SK-N-SH (cell line): ENCODE measurements around the gene SSUH2. TPM values are rescaled to one million over a fixed set of nuclear protein-coding genes. Genes with fewer than 3 reads are reported as not detected.
"Not testable (repeated sequence)": the region's sequence is repeated elsewhere in the genome, so short reads cannot be mapped to it uniquely, and the experiment has no call there.

Source experiments
- CTCF ChIA-PET: fragments of 300-600, 350-600 bp; formaldehyde crosslinking; extraction: SDS; loops from one replicate; lab custom pipeline; 2021; lab: Yijun Ruan, JAX
- POLR2A ChIA-PET: fragments of 350-600 bp; sonication (Branson Sonifier 250); formaldehyde crosslinking; extraction: SDS; loops from one replicate; lab custom pipeline; 2020; ENCODE audit warnings: antibody characterized with exemption, inconsistent platforms; lab: Yijun Ruan, JAX
- DNase-seq: peaks from one replicate; pipeline ENCODE4 v3.0.0; 2012
- H2AFZ ChIP-seq: fragments of 200-600 bp; sonication (generic); 2 replicates; pipeline ENCODE4 v1.8.1; 2016; ENCODE audit warnings: antibody characterized with exemption, mild to moderate bottlenecking, low read depth
- H3F3A ChIP-seq: fragments of 200-600 bp; sonication (generic); replicated peaks from 2 replicates; pipeline ENCODE3; 2016; ENCODE audit warnings: antibody characterized with exemption, mild to moderate bottlenecking; ENCODE audit not compliant: insufficient read depth
- H3K27ac ChIP-seq, 2 experiments: fragments of 200-500 bp in 1 of 2; fragments of 200-600 bp in 1 of 2; sonication (Bioruptor generic) in 1 of 2; sonication (generic), shearing (Covaris generic) in 1 of 2; 2 replicates each; pipeline versions ENCODE4 v1.5.1 to v1.6.1; 2014 to 2016; ENCODE audit warnings: low read depth in 2 of 2, inconsistent platforms in 1 of 2, low read length in 1 of 2, mild to moderate bottlenecking in 1 of 2, mixed read lengths in 1 of 2
- H3K27me3 ChIP-seq: fragments of 200-600 bp; sonication (generic), shearing (Covaris generic); 2 replicates; pipeline ENCODE4 v1.6.1; 2016; ENCODE audit warnings: mixed run types; ENCODE audit not compliant: insufficient read depth
- H3K36me3 ChIP-seq, 2 experiments: fragments of 200-500 bp in 1 of 2; fragments of 200-600 bp in 1 of 2; sonication (Bioruptor generic) in 1 of 2; sonication (generic) in 1 of 2; replicated peaks in 1 of 2; 2 replicates each; pipeline versions ENCODE3 to v1.5.1; 2014 to 2016; ENCODE audit warnings: low read length in 1 of 2, mild to moderate bottlenecking in 1 of 2; ENCODE audit not compliant: insufficient read depth in 2 of 2, control insufficient read depth in 1 of 2
- H3K4me1 ChIP-seq, 2 experiments: fragments of 200-500 bp in 1 of 2; fragments of 200-600 bp in 1 of 2; sonication (Bioruptor generic) in 1 of 2; sonication (generic), shearing (Covaris generic) in 1 of 2; 2 replicates each; pipeline versions ENCODE4 v1.5.1 to v1.6.1; 2014 to 2016; ENCODE audit warnings: low read depth in 1 of 2, low read length in 1 of 2, mixed run types in 1 of 2; ENCODE audit not compliant: insufficient read depth in 2 of 2, control insufficient read depth in 1 of 2
- H3K4me2 ChIP-seq: fragments of 200-600 bp; sonication (generic), shearing (Covaris generic); 2 replicates; pipeline ENCODE4 v1.6.1; 2017; ENCODE audit warnings: mixed run types
- H3K4me3 ChIP-seq, 2 experiments: fragments of 200-500 bp in 1 of 2; fragments of 200-600 bp in 1 of 2; sonication (Bioruptor generic) in 1 of 2; sonication (generic), shearing (Covaris generic) in 1 of 2; 2 replicates each; pipeline versions ENCODE4 v1.5.1 to v1.8.1; 2014 to 2016; ENCODE audit warnings: low read depth in 2 of 2, inconsistent platforms in 1 of 2, low read length in 1 of 2, mild to moderate bottlenecking in 1 of 2, mixed read lengths in 1 of 2, moderate library complexity in 1 of 2
- H3K79me2 ChIP-seq: fragments of 200-600 bp; sonication (generic); 2 replicates; pipeline ENCODE4 v1.8.1; 2017; ENCODE audit warnings: mild to moderate bottlenecking; ENCODE audit not compliant: insufficient read depth
- H3K9ac ChIP-seq: fragments of 200-600 bp; sonication (generic); 2 replicates; pipeline ENCODE4 v1.6.1; 2017; ENCODE audit warnings: mixed run types
- H3K9me2 ChIP-seq: fragments of 200-600 bp; sonication (generic); 2 replicates; pipeline ENCODE4 v1.6.1; 2017; ENCODE audit warnings: mixed run types
- H3K9me3 ChIP-seq: fragments of 200-600 bp; sonication (generic); 2 replicates; pipeline ENCODE4 v1.6.1; 2017; ENCODE audit warnings: mixed run types, mild to moderate bottlenecking, moderate library complexity
- H4K20me1 ChIP-seq: fragments of 200-600 bp; sonication (generic); 2 replicates; pipeline ENCODE4 v1.6.1; 2017; ENCODE audit warnings: mild to moderate bottlenecking, mixed run types; ENCODE audit not compliant: insufficient read depth
- EP300 ChIP-seq, 2 experiments: IDR thresholded peaks; 2 replicates each; pipeline versions ENCODE4 v1.4.0 to v1.6.1; 2012; ENCODE audit warnings: borderline replicate concordance in 1 of 2, low read depth in 1 of 2, low read length in 1 of 2
- FOSL2 ChIP-seq: IDR thresholded peaks from 2 replicates; pipeline ENCODE4 v1.4.0; 2012; ENCODE audit warnings: low read depth, mild to moderate bottlenecking, moderate library complexity, borderline replicate concordance
- FOXJ3 ChIP-seq: sonication (generic); formaldehyde crosslinking; IDR thresholded peaks from 2 replicates; pipeline ENCODE4 v1.5.1; 2020; ENCODE audit warnings: mild to moderate bottlenecking, missing genetic modification reagents
- JUND ChIP-seq: IDR thresholded peaks from 2 replicates; pipeline ENCODE4 v1.4.0; 2012
- MEF2A ChIP-seq: IDR thresholded peaks from 2 replicates; pipeline ENCODE4 v1.4.0; 2012; ENCODE audit warnings: low read depth, borderline replicate concordance
- NFIC ChIP-seq: IDR thresholded peaks from 2 replicates; pipeline ENCODE4 v1.4.0; 2012; ENCODE audit warnings: borderline replicate concordance
- NRF1 ChIP-seq: IDR thresholded peaks from 2 replicates; pipeline ENCODE4 v1.6.1; 2012; ENCODE audit warnings: low read depth, mild to moderate bottlenecking, low read length
- POLR2AphosphoS5 ChIP-seq: IDR thresholded peaks from 2 replicates; pipeline ENCODE4 v1.6.1; 2012; ENCODE audit warnings: low read depth, low read length
- SIN3A ChIP-seq: IDR thresholded peaks from 2 replicates; pipeline ENCODE4 v1.6.1; 2012; ENCODE audit warnings: low read depth, mild to moderate bottlenecking, low read length, moderate library complexity, borderline replicate concordance
- SMC3 ChIP-seq: IDR thresholded peaks from 2 replicates; pipeline ENCODE4 v1.6.1; 2012; ENCODE audit warnings: low read depth, low read length, improper control_type of control experiment
- YY1 ChIP-seq: IDR thresholded peaks from 2 replicates; pipeline ENCODE4 v1.4.0; 2012; ENCODE audit warnings: low read depth, mild to moderate bottlenecking
- WGBS: methylation state at CpG from one replicate; pipeline ENCODE4 v1.1.6; 2017; ENCODE audit warnings: low lambda C conversion rate; 5-methylcytosine and 5-hydroxymethylcytosine counted together
- polyA plus RNA-seq, 3 experiments: library from polyadenylated mRNA; depleted of rRNA; stranded (reverse); fragments of >200 nt; gene quantifications; 2 replicates each; pipeline ENCODE4 v1.2.3, GENCODE V29; 2012
- TF ChIP-seq, protein P1 (sequence below): IDR thresholded peaks from 2 replicates; pipeline ENCODE4 v1.4.0; 2012; ENCODE audit warnings: low read depth
- TF ChIP-seq, protein P2 (sequence below): IDR thresholded peaks from 2 replicates; pipeline ENCODE4 v1.4.0; 2012; ENCODE audit warnings: low read depth, borderline replicate concordance
- TF ChIP-seq, protein P3 (sequence below): IDR thresholded peaks from 2 replicates; pipeline ENCODE4 v1.6.1; 2012; ENCODE audit warnings: mild to moderate bottlenecking, low read depth, low read length, moderate library complexity
- TF ChIP-seq, protein P4 (sequence below): IDR thresholded peaks from 2 replicates; pipeline ENCODE4 v1.4.0; 2012; ENCODE audit warnings: low read depth, borderline replicate concordance
- TF ChIP-seq, protein P5 (sequence below): fragments of 150-350 bp; IDR thresholded peaks from 2 replicates; pipeline ENCODE4 v1.6.1; 2016; ENCODE audit warnings: mild to moderate bottlenecking, low read depth, low read length

The SSUH2 gene
- polyA plus RNA-seq, 1 of the 3 experiments (the other 2 are of a cell fraction), result 0.18 TPM

DNA sequence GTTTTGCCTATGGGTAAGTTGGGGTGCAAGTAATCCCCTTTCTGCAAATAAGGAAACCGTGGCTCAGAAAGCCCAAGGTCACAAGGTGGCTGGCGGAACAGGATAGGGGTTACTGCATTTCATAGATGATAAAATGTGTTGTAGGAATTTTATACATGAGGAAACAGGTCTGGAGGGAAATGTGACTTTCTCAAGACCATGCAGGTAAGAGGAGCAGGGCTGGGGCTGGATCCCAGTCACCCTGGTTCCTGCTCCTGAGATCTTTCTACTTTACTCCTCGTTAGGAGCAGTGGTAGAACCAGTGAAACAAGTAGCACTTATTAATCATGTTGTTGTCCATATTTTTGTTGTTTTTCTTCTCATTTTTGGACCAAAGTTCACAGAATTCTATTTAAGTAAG, 63.2 kb downstream of the SSUH2 start:
- Histone ChIP-seq H3F3A (no peaks in the 10 kb centered on the region), H3K27ac (no peak overlapping the region), H4K20me1 (no peaks in the 10 kb centered on the region), H2AFZ (no peak overlapping the region), H3K27me3 (no peaks in the 10 kb centered on the region), H3K36me3 (no peaks in the 10 kb centered on the region), H3K4me3 (no peak overlapping the region), H3K9ac (no peak overlapping the region), H3K79me2 (no peaks in the 10 kb centered on the region), H3K4me1 (no peaks in the 10 kb centered on the region; a peak in 1 of 4 replicates), H3K4me2 (no peak overlapping the region), H3K9me2 (no peaks in the 10 kb centered on the region), H3K9me3 (no peaks in the 10 kb centered on the region)
- ChIA-PET POLR2A (no interaction called here), CTCF (interaction anchor here (1.2 to 2.1 kb wide), 2 partner anchors 11 to 139 kb away, joined by 3 to 6 read pairs; no protein-coding TSS in a partner anchor)
- TF ChIP-seq, protein P1, sequence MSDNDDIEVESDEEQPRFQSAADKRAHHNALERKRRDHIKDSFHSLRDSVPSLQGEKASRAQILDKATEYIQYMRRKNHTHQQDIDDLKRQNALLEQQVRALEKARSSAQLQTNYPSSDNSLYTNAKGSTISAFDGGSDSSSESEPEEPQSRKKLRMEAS, result no peak
- no peak for TF ChIP-seq NRF1
- TF ChIP-seq, protein P2, sequence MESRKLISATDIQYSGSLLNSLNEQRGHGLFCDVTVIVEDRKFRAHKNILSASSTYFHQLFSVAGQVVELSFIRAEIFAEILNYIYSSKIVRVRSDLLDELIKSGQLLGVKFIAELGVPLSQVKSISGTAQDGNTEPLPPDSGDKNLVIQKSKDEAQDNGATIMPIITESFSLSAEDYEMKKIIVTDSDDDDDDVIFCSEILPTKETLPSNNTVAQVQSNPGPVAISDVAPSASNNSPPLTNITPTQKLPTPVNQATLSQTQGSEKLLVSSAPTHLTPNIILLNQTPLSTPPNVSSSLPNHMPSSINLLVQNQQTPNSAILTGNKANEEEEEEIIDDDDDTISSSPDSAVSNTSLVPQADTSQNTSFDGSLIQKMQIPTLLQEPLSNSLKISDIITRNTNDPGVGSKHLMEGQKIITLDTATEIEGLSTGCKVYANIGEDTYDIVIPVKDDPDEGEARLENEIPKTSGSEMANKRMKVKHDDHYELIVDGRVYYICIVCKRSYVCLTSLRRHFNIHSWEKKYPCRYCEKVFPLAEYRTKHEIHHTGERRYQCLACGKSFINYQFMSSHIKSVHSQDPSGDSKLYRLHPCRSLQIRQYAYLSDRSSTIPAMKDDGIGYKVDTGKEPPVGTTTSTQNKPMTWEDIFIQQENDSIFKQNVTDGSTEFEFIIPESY, result no peak
- no peak for TF ChIP-seq POLR2AphosphoS5
- TF ChIP-seq, protein P3, sequence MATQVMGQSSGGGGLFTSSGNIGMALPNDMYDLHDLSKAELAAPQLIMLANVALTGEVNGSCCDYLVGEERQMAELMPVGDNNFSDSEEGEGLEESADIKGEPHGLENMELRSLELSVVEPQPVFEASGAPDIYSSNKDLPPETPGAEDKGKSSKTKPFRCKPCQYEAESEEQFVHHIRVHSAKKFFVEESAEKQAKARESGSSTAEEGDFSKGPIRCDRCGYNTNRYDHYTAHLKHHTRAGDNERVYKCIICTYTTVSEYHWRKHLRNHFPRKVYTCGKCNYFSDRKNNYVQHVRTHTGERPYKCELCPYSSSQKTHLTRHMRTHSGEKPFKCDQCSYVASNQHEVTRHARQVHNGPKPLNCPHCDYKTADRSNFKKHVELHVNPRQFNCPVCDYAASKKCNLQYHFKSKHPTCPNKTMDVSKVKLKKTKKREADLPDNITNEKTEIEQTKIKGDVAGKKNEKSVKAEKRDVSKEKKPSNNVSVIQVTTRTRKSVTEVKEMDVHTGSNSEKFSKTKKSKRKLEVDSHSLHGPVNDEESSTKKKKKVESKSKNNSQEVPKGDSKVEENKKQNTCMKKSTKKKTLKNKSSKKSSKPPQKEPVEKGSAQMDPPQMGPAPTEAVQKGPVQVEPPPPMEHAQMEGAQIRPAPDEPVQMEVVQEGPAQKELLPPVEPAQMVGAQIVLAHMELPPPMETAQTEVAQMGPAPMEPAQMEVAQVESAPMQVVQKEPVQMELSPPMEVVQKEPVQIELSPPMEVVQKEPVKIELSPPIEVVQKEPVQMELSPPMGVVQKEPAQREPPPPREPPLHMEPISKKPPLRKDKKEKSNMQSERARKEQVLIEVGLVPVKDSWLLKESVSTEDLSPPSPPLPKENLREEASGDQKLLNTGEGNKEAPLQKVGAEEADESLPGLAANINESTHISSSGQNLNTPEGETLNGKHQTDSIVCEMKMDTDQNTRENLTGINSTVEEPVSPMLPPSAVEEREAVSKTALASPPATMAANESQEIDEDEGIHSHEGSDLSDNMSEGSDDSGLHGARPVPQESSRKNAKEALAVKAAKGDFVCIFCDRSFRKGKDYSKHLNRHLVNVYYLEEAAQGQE, result no peak
- TF ChIP-seq, protein P4, sequence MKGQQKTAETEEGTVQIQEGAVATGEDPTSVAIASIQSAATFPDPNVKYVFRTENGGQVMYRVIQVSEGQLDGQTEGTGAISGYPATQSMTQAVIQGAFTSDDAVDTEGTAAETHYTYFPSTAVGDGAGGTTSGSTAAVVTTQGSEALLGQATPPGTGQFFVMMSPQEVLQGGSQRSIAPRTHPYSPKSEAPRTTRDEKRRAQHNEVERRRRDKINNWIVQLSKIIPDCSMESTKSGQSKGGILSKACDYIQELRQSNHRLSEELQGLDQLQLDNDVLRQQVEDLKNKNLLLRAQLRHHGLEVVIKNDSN, result no peak
- TF ChIP-seq SIN3A, result no peak
- TF ChIP-seq, protein P5, sequence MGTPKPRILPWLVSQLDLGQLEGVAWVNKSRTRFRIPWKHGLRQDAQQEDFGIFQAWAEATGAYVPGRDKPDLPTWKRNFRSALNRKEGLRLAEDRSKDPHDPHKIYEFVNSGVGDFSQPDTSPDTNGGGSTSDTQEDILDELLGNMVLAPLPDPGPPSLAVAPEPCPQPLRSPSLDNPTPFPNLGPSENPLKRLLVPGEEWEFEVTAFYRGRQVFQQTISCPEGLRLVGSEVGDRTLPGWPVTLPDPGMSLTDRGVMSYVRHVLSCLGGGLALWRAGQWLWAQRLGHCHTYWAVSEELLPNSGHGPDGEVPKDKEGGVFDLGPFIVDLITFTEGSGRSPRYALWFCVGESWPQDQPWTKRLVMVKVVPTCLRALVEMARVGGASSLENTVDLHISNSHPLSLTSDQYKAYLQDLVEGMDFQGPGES, result no peak
- no peak for TF ChIP-seq JUND
- no peak for TF ChIP-seq YY1
- TF ChIP-seq FOXJ3 (CRISPR knock-in tag), result no peak
- TF ChIP-seq SMC3, result no peak
- no peak for TF ChIP-seq NFIC
- TF ChIP-seq FOSL2, result no peak
- no peak for TF ChIP-seq MEF2A
- TF ChIP-seq EP300 (IDR thresholded peaks at IDR 0.05; ENCODE audit: borderline replicate concordance in 1 of 2, low read depth in 1 of 2, low read length in 1 of 2), result no peak
- WGBS, result 71% methylated on average over 3 of the region's 3 CpGs
- DNase-seq, result no peak

DNA sequence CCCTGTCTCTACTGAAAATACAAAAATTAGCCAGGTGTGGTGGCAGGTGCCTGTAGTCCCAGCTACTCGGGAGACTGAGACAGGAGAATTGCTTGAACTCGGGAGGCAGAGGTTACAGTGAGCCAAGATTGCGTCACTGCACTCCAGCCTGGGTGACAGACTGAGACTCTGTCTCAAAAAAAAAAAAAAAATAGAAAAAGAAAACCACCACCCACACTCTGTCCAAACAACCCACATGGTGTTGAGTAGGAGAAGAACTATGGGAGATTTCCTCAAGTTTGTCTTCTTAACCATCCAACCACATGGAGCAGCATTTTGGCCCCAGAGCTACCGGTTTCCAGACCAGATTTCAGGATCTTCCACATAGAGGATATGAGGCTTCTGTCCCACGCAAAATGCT, 64.2 kb downstream of the SSUH2 start:
- POLR2A ChIA-PET, H2AFZ ChIP-seq, H3K27ac ChIP-seq, H3F3A ChIP-seq, H3K4me1 ChIP-seq, H3K4me2 ChIP-seq, H3K36me3 ChIP-seq, H3K9ac ChIP-seq, H3K4me3 ChIP-seq, H3K79me2 ChIP-seq, H3K9me2 ChIP-seq, H3K27me3 ChIP-seq, DNase-seq, H4K20me1 ChIP-seq, H3K9me3 ChIP-seq: not testable (repeated sequence)
- WGBS, result 71% methylated on average over 5 of the region's 5 CpGs
- CTCF ChIA-PET, result interaction anchor here (1.2 to 2.1 kb wide), 3 partner anchors 12 to 138 kb away, joined by 3 to 6 read pairs (median 4); no protein-coding TSS in a partner anchor
